Measurements from ENCODE around the gene PTPRE.

Gene PTPRE

GRCh38 chr10:128031216-128031615 lies 124.3 kb downstream of the PTPRE start:
- Histone ChIP-seq H3K4me3 (ENCODE audit: severe bottlenecking) (no peak overlapping the region), H3K9me3 (ENCODE audit: severe bottlenecking) (no peaks in the 10 kb centered on the region), H3K36me3 (ENCODE audit: low read depth) (no peaks in the 10 kb centered on the region), H3K27me3 (ENCODE audit: insufficient read depth, poor library complexity, severe bottlenecking) (no peaks in the 10 kb centered on the region), H3K4me1 (ENCODE audit: insufficient read depth, poor library complexity, severe bottlenecking) (no peaks in the 10 kb centered on the region), H3K27ac (ENCODE audit: poor library complexity, severe bottlenecking) (no peak overlapping the region)
- DNase-seq (ENCODE audit: low spot score) (peak; percentile 44), ATAC-seq (ENCODE audit: low read depth) (no peak)
- no peak for TF ChIP-seq CTCF (IDR thresholded peaks at IDR 0.05; ENCODE audit: poor library complexity, severe bottlenecking)

- Histone ChIP-seq H3K27me3 (ENCODE audit: insufficient read depth, poor library complexity, severe bottlenecking) (no peaks in the 10 kb centered on the region), H3K27ac (ENCODE audit: poor library complexity, severe bottlenecking) (no peak overlapping the region), H3K9me3 (ENCODE audit: severe bottlenecking) (no peaks in the 10 kb centered on the region), H3K36me3 (ENCODE audit: low read depth) (no peaks in the 10 kb centered on the region), H3K4me3 (ENCODE audit: severe bottlenecking) (no peak overlapping the region), H3K4me1 (ENCODE audit: insufficient read depth, poor library complexity, severe bottlenecking) (peaks cover 6% of the 10 kb centered on the region)
- TF ChIP-seq CTCF (IDR thresholded peaks at IDR 0.05; ENCODE audit: poor library complexity, severe bottlenecking), result no peak
- ATAC-seq (ENCODE audit: low read depth) (no peak), DNase-seq (ENCODE audit: low spot score) (peak; percentile 15)
Measured at GRCh38 chr10:128032466-128032865, 125.6 kb downstream of the PTPRE start.

GRCh38 chr10:128035557-128035973 lies 128.7 kb downstream of the PTPRE start:
- H3K4me3 ChIP-seq (ENCODE audit: severe bottlenecking), result no peak overlapping the region
- ATAC-seq (ENCODE audit: low read depth) (0 out of 3 replicates have a peak, but pooled peaks have one; percentile 28), DNase-seq (ENCODE audit: low spot score) (peak; percentile 31)
- TF ChIP-seq CTCF (IDR thresholded peaks at IDR 0.05; ENCODE audit: poor library complexity, severe bottlenecking), result peak; percentile 67
- H3K9me3 ChIP-seq (ENCODE audit: severe bottlenecking), result no peaks in the 10 kb centered on the region
- H3K36me3 ChIP-seq (ENCODE audit: low read depth), result no peaks in the 10 kb centered on the region
- no peak overlapping the region for H3K27ac ChIP-seq (ENCODE audit: poor library complexity, severe bottlenecking)
- H3K4me1 ChIP-seq (ENCODE audit: insufficient read depth, poor library complexity, severe bottlenecking), result peaks cover 6% of the 10 kb centered on the region
- H3K27me3 ChIP-seq (ENCODE audit: insufficient read depth, poor library complexity, severe bottlenecking), result no peaks in the 10 kb centered on the region

- no peak for ATAC-seq (ENCODE audit: low read depth)
Measured at GRCh38 chr10:128036011-128036615, 129.2 kb downstream of the PTPRE start.

More at GRCh38 chr10:128036011-128036615, 129.2 kb downstream of the PTPRE start:
- DNase-seq (ENCODE audit: low spot score), result peak; percentile 45
- H3K9me3 ChIP-seq (ENCODE audit: severe bottlenecking), result no peaks in the 10 kb centered on the region
- no peak for TF ChIP-seq CTCF (IDR thresholded peaks at IDR 0.05; ENCODE audit: poor library complexity, severe bottlenecking)
- H3K27me3 ChIP-seq (ENCODE audit: insufficient read depth, poor library complexity, severe bottlenecking), result no peaks in the 10 kb centered on the region
- H3K4me1 ChIP-seq (ENCODE audit: insufficient read depth, poor library complexity, severe bottlenecking), result peaks cover 6% of the 10 kb centered on the region
- H3K36me3 ChIP-seq (ENCODE audit: low read depth), result no peaks in the 10 kb centered on the region
- no peak overlapping the region for H3K27ac ChIP-seq (ENCODE audit: poor library complexity, severe bottlenecking)
- no peak overlapping the region for H3K4me3 ChIP-seq (ENCODE audit: severe bottlenecking)
